DLD1 (cell line): Measurements from ENCODE around the gene SH2D7.

Experiments used
- in situ Hi-C: cut with HindIII; loops from 2 replicates; pipeline ENCODE4 v1.10.0; 2017; ENCODE audit warnings: low sequenced_read_pairs

The SH2D7 gene

DNA sequence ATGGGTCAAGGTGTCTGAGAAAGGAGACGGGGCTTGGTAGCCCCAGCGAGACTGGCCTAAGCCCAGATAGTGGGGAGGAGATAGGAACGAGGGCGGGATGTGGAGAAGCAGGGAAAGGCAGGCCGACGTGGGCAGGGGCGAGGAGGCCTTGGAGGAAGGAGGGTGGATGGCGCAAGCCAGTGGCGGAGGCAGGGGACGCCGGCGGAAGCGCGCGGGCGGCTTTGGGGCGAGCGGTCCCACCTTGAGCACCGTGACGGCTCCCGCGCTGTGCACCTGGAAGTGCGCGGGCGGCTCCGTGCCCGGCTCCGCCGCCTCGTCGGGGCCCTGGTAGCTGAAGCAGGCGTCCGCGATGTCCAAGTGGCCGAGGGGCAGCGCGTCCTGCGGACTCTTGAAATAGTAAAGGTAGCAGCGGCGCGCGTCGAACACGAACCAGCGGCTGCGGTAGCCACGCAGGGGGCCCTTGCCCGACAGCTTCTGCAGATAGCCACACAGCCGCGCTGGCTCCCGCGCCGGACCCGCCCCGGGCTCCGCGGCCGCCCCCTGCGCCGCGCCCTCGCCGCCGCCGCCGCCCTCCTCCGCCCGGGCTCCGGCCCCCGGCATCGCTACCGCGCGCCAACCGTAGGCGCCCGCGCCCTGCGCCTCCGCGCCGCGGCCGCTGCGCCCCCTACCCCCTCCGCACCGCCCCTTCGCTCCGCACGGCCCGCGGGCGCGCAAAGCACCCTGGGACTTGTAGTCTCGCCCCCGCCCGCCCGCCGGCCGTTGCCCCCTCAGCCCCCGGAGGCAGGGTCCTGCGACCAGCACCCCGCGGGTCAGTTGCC, 15.1 kb upstream of the SH2D7 start, which contains the start of gene TBC1D2B:
TBC1D2B (minus strand) TSS at position 659 of the 818 bp plus-strand sequence; CDS start at position 600, 59 bp downstream.
- in situ Hi-C loops: no loop called here

GRCh38 chr15:78077871-78078210, 14.5 kb upstream of the SH2D7 start:
- in situ Hi-C loops: no loop called here

DNA sequence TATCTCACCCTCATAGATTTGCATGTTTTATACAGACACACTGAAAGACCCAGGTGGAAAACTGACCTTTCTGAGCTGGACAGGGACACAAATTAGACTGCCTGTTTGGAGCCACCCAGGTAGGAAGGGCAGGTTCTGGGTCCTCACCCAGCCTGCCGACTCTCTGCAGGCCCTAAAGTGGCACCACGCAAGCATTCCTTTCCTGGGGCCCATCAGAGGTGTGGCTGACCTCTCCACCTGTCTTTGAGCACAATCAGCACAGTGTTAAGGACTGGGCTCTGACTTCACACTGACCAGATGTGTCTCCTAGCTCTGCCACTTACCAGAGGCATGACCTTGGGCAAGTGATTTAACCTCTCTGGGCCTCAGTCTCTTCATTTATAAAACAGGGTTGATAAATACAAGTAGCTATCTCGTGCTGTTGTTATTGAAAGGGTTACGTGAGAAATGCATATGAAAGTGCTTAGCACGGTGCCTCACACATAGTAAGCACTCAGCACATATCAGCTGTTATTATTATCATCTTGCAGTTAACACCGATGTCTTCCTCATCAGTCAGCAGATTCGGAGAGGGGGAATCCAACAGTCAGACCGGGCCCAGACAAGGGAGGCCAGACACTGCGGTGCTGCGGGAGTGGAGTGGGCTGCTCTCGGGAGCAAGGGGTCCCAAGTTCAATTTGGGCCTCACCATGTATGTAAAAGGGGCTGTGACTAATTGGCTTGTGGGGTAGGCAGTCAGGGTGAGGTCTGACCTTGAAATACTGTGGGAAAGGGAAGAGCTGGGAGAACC, 12.9 kb upstream of the SH2D7 start:
- in situ Hi-C loops: no loop called here

DNA sequence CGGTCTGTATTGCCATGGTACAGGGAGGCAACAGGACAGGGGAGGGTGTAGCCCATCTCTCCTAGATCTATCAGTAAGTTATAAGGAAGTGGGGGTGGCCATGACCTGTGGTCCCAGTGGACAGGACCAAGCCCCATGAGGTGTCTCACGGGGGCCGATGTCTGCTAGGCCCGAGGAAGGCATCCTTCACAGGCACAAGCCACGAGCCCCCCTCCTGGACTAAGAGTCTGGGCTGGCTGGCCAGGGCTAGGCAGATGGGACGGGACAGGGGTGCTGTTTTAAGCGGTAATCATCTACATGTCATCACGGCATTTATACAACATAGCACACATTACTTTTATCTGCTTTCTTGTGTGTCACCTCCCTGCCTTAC, 12.3 kb upstream of the SH2D7 start:
- in situ Hi-C loops: no loop called here

DNA sequence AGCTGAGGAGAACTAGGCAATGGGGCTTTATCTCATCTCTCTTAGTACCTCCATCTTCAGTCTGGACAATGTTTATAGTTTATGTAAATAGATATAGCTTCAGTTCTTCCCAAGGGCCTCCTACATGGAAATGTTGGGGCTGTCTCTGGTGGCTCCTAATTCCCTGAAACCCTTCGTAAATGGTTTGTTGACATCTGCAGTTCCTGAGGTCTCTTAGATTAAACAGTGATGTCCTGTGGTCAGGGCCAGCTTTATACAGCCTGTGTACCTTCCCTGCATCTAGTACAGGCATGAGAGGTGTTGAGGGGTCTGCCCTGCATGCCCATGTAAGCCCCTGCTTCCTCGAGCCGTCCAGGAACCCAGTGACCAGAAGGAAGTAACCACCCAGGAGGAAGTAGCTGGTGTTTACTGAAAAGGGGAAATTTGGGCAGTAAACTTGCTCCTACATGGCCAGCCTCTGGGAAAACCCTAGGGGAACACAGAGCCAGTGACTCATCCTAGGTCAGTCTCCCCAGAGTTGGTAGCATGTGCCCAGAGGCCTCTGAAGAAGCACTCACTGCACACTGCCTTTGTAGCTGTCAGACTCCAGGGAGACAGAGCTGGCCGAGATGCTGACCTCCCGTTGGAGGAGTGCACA, 10.1 kb upstream of the SH2D7 start:
- in situ Hi-C loops: no loop called here

DNA sequence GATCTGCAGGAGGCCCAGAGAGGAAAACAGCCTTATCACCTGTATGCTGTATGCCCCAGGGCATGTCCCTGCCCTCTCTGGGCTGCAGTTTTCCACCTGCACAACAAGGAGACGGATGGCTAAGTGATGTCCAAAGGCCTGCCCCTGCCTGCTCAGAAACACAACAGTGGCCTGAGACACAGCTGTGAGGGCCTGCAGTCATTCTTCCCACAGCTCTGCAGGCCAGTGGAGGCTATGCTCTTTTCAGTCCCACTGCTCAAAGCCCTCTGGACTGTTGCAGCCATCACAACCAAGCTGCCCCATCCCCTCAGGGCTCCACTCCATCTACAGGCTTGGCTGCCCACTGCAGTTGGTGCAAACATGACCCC, 9.6 kb upstream of the SH2D7 start:
- in situ Hi-C loops: no loop called here

DNA sequence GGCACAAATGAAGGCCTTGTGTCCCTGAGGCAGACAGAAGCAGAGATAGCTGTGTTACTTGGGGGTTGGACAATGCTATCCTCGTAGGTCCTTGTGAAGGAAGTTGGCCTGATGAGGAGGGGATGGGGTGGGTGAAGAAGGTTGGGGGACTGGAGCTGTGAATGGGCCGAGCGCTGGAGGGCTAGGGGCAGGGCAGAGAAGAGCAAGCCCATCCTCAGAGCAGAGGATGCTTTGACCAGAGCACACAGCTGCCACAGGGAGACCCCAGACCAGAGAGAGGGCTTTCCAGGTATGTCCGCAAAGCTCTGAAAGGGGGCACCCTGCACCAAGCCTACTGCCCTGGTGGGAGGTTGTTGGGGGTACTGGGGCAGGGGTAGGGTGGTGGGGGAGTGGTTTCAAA, 9.2 kb upstream of the SH2D7 start:
- in situ Hi-C loops: no loop called here

DNA sequence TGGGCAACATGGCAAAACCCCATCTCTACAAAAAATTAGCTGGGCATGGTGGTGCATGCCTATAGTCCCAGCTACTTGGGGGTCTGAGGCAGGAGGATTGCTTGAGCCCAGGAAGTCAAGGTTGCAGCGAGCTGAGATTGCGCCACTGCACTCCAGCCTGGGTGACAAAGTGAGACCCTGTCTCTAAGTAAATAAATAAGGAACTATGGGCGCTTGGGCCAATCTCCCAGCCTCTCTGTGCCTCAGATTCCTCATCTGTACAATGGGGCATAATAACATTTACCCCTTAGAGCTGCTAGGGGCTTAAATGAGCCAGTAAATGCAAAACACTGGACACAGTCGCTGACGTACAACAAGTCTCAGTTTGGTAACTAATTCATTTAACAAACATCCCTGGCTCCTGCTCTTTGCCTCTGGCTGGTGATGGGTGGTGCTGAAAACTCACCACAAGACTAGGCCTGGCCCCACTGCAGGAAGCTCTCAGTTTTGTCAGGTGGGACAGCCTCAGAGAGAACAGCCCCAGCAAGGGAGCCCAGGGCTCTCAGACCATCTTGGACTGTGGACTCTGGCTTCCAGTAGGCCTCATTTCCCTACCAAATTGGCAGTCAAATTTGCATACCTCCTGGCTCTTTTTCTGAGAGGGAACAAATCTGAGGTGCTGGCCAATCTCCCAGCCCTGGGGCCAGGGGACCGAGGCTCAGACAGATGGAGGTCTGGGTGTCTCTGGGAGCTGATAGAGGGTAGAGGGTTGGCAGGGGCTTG, 8.5 kb upstream of the SH2D7 start:
- in situ Hi-C loops: no loop called here

DNA sequence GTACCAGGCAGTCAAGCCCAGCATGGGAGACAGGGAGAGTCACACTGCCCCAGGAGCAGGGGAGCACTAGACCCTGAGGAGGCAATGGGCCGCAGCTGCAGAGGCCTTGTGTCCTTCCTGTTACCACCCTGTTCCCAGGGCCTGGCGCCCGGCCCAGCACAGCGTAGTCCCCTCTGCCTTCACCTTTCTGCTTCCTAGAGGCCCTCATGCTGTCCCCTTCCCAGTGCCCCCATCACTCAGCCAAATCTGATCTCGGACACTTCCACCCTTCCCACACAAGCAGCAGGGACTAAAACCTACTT, 8.0 kb upstream of the SH2D7 start:
- in situ Hi-C loops: no loop called here

DNA sequence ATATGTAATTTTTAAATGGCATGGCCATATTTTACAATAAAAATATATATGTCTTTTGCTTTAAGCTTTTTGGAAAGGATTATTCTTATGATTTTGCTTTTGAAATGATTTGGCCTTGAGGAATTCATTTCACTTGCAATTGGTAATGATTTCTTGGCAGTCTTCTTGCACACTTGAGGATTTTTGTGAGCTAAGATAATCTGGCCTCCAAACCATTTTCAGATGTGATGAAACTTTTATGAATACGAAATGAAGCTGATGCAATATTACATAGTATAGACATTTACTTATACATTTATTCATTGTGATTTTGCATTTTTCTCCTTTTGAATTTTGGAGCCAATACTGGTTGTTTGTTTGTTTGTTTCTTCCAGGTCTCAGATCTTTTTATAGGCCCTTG, 6.4 kb upstream of the SH2D7 start:
- in situ Hi-C loops: no loop called here

DNA sequence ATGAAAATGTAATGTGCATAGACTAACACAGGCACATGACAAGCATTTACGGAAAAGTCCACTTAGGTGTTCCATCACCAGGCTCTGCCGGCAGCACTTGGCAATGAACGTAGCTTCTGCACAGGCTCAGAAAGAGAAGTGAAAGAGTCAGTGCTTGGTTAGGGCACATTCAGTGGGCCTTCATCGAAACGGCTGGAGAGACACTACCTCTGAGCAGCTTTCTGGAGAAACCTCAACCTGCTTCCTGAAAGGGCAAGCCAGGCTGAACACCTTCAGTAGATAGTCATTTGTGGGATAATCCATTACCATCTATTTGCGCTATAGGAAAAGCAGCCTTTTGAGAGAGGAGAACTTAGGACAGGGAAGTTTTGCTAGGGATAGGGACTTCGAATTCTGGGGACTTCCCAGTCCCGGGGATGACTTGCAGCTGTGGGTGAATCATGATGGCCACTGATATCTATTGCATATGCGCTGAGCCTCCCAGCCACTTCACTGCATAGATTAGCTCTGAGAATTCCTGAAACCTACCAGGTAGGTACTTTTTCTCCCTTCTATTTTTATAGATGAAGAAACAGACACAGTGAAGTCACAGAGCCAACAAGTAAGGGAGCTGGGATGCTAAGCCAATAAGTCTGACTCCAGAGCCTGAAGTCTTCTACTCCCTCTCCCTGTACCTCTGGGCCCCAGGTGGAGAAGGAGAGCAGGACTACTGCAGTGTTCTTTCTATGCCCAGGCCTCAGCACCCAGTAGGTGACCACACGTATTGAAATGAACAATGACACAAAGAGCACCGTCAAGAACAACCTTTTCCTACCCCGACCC, 4.2 kb upstream of the SH2D7 start:
- in situ Hi-C loops: no loop called here

- in situ Hi-C loops: no loop called here
These were observed 3.6 kb upstream of the SH2D7 start for GRCh38 chr15:78088773-78089080.

GRCh38 chr15:78090422-78091063, 1.8 kb upstream of the SH2D7 start:
- in situ Hi-C loops: no loop called here

DNA sequence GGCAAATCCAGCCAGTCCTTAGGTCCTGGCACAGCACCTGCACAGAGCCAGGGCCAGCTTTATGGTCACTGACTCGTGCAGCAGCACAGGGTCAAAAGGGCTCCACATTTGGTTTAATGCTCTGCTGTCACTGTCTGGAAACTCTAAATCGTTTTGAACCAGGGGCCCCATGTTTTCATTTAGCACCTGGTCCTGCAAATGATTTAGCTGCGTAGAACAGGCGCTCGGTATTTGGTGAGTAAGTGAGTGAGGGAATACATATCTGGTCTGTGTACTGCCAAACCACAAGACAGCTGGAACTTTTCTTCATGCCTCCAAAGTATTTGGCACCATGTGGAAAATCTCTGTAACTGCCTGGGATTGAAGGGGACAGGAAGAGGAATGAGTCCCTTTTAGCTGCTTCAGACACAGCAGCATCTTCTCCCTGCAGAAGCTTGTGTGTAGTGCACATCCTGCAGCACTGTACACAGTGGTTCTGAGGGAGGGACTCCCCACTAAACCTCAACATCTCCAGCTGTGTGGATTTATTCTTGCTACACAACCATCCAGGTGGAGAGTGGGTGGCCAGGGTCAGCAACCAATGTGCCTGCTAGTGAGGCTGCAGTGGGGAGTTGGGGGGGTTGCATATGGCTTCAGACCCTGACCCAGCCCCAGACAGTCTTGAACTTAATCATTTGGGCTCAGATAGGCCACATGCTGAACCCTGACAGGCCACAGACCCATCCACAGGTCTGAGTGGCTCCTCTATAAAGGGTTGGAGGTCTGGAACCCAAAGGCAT, 1.1 kb downstream of the SH2D7 start:
- in situ Hi-C loops: no loop called here

GRCh38 chr15:78097667-78098066, 5.3 kb downstream of the SH2D7 start:
- in situ Hi-C loops: no loop called here

GRCh38 chr15:78098131-78098755, 5.9 kb downstream of the SH2D7 start:
- in situ Hi-C loops: no loop called here

DNA sequence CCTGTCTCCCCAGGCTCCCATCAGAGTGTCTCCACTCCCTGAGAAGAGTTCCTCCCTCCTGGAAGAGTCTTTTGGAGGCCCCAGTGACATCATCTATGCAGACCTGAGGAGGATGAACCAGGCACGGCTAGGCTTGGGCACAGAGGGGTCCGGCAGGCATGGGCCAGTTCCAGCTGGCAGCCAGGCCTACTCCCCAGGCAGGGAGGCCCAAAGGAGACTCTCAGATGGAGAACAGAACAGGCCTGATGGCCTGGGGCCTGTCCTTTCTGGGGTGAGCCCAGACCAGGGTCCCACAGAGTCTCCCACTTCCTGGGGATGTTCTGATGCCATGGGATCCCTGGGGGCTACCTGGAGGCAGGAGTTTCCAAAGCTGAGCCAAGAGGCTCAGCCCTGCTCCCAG, 8.5 kb downstream of the SH2D7 start:
- in situ Hi-C loops: no loop called here

DNA sequence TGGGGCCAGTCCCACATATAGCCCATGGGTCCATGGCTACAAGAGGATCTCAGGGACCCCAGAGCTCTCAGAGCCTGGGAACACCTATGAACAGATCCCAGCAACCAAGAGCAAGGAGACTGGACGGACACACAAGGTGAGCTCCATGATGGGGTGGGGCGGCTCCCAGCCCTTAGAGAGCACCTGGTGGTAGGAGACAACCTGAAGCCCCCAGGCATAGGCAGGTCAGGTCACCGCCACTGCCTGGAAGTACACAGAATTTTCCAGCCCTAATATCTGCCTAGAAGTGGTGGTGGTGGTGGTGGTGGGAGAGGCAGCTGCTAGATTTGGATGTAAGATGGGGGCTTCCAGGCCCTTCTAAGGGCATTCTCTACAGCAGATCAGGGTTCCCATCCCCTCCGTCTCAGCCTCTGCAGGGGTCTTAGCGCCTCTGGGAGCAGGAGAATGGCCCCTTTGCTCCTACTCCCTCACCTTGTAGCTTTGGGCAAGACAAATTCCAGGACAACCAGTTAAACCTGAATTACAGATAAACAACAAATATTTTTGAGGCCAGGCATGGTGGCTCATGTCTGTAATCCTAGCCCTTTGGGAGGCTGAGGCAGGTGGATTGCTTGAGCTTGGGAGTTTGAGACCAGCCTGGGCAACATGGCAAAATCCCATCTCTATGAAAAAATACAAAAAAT, 9.2 kb downstream of the SH2D7 start:
- in situ Hi-C loops: no loop called here
